CD4-positive, alpha-beta T cell (primary cell): ENCODE results near the gene ANO6. TPM values are rescaled to one million over a fixed set of nuclear protein-coding genes. Genes with fewer than 3 reads are reported as not detected.

Source experiments
- ATAC-seq: fragments of 200-7000 bp; cut with Tn5 transposase; one replicate; pipeline ENCODE4 v1.10.0; 2022; ENCODE audit warnings: mild to moderate bottlenecking; ENCODE audit not compliant: poor library complexity
- CTCF ChIA-PET: fragments of 350-600 bp; sonication (Branson Sonifier 250); formaldehyde crosslinking; loops from one replicate; lab custom pipeline; 2021; ENCODE audit warnings: antibody characterized with exemption, inconsistent platforms; lab: Charles Lee
- POLR2A ChIA-PET: fragments of 350-600 bp; sonication (Branson Sonifier 250); formaldehyde crosslinking; loops from one replicate; lab custom pipeline; 2021; ENCODE audit warnings: antibody characterized with exemption, inconsistent platforms; lab: Charles Lee
- DNase-seq, 14 experiments: peaks; one replicate each; pipeline ENCODE4 v3.0.0-alpha.2; 2013 to 2020; ENCODE audit warnings: mixed read lengths in 2 of 14
- H3K27ac ChIP-seq, 2 donors: one replicate each; pipeline versions ENCODE4 v1.5.1 to v1.7.0; 2013; ENCODE audit warnings: low read length in 2 of 2, low read depth in 1 of 2, mild to moderate bottlenecking in 1 of 2
- H3K27me3 ChIP-seq, 2 experiments: 1 replicate in 1 of 2; 2 replicates in 1 of 2; pipeline versions ENCODE4 v1.6.1 to v1.7.0; 2013; ENCODE audit warnings: low read length in 2 of 2, control low read depth in 1 of 2, mild to moderate bottlenecking in 1 of 2, moderate library complexity in 1 of 2; ENCODE audit not compliant: insufficient read depth in 2 of 2, control insufficient read depth in 1 of 2
- H3K36me3 ChIP-seq: one replicate; pipeline ENCODE4 v1.6.1; 2013; ENCODE audit warnings: low read length, control low read depth; ENCODE audit not compliant: insufficient read depth
- H3K4me1 ChIP-seq: one replicate; pipeline ENCODE4 v1.6.1; 2013; ENCODE audit warnings: low read length, control low read depth; ENCODE audit not compliant: insufficient read depth
- H3K4me3 ChIP-seq: one replicate; pipeline ENCODE4 v1.5.1; 2013; ENCODE audit warnings: mild to moderate bottlenecking, low read length, moderate library complexity
- H3K9me3 ChIP-seq, 2 experiments: 1 replicate in 1 of 2; 2 replicates in 1 of 2; pipeline versions ENCODE4 v1.6.1 to v1.7.0; 2013; ENCODE audit warnings: low read length in 2 of 2, mild to moderate bottlenecking in 2 of 2, control low read depth in 1 of 2, moderate library complexity in 1 of 2; ENCODE audit not compliant: control insufficient read depth in 1 of 2, insufficient read depth in 1 of 2
- H3K27ac Mint-ChIP-seq: one replicate; pipeline ENCODE4 v1.8.0; 2020; ENCODE audit warnings: mixed read lengths
- H3K27me3 Mint-ChIP-seq: one replicate; pipeline ENCODE4 v1.8.0; 2021; ENCODE audit warnings: mixed read lengths
- H3K36me3 Mint-ChIP-seq: one replicate; pipeline ENCODE4 v1.8.0; 2021; ENCODE audit warnings: low read depth, mixed read lengths
- H3K4me1 Mint-ChIP-seq: one replicate; pipeline ENCODE4 v1.8.0; 2021; ENCODE audit warnings: low read depth, mixed read lengths
- H3K4me3 Mint-ChIP-seq: one replicate; pipeline ENCODE4 v1.8.0; 2020; ENCODE audit warnings: mild to moderate bottlenecking, mixed read lengths
- H3K9me3 Mint-ChIP-seq: one replicate; pipeline ENCODE4 v1.8.0; 2020; ENCODE audit warnings: mixed read lengths
- CTCF ChIP-seq: fragments of 200-600 bp; IDR thresholded peaks from one replicate; pipeline ENCODE4 v1.8.0; 2022; ENCODE audit warnings: antibody characterized with exemption, mild to moderate bottlenecking
- intact Hi-C, 2 experiments: fragments of 100-400 bp; cut with DNase I in 1 of 2; cut with micrococcal nuclease in 1 of 2; formaldehyde crosslinking; loops; one replicate each; pipeline versions ENCODE4 v1.15.1 to v1.9.0; 2023 to 2025; cut with DNase I, micrococcal nuclease
- total RNA-seq, 174 experiments: library from RNA in 2 of 174; stranded (reverse) in 2 of 174; gene quantifications; one replicate each; pipeline ENCODE4 v1.2.3 and lab custom pipeline; 2021 to 2026

The ANO6 gene
- total RNA-seq, 2 experiments from 2014 or later: 11.6 to 11.7 TPM

GRCh38 chr12:45415393-45415817 lies 199.5 kb downstream of the ANO6 start:
- H3K27me3 Mint-ChIP-seq: no peaks in the 10 kb centered on the region
- CTCF ChIA-PET: interaction anchor here (0.6 to 1.3 kb wide), 2 partner anchors 9 to 63 kb away, joined by 4 read pairs; no protein-coding TSS in a partner anchor
- DNase-seq: peak in 2 of 14 experiments; percentile 23 to 57
- H3K27ac Mint-ChIP-seq: no peak overlapping the region
- Histone ChIP-seq H3K36me3 (peaks cover 37% of the 10 kb centered on the region), H3K4me3 (no peak overlapping the region), H3K4me1 (no peaks in the 10 kb centered on the region), H3K9me3 (no peaks in the 10 kb centered on the region), H3K27me3 (no peaks in the 10 kb centered on the region), H3K27ac (no peak overlapping the region)
- peaks cover 34% of the 10 kb centered on the region for H3K36me3 Mint-ChIP-seq
- POLR2A ChIA-PET: no interaction called here
- no peaks in the 10 kb centered on the region for H3K4me1 Mint-ChIP-seq
- intact Hi-C loops: no loop called here
- H3K4me3 Mint-ChIP-seq: no peak overlapping the region
- no peaks in the 10 kb centered on the region for H3K9me3 Mint-ChIP-seq
- TF ChIP-seq CTCF: no peak
- no peak for ATAC-seq

- intact Hi-C loops: no loop called here
- Mint-ChIP-seq H3K36me3 (peaks cover 40% of the 10 kb centered on the region), H3K27me3 (no peaks in the 10 kb centered on the region), H3K27ac (no peak overlapping the region), H3K9me3 (no peaks in the 10 kb centered on the region), H3K4me1 (no peaks in the 10 kb centered on the region), H3K4me3 (no peak overlapping the region)
- ChIA-PET POLR2A (no interaction called here), CTCF (no interaction called here)
- Histone ChIP-seq H3K4me1 (no peaks in the 10 kb centered on the region), H3K27me3 (no peaks in the 10 kb centered on the region), H3K4me3 (no peak overlapping the region), H3K36me3 (peaks cover 35% of the 10 kb centered on the region), H3K9me3 (no peaks in the 10 kb centered on the region), H3K27ac (no peak overlapping the region)
- no peak for ATAC-seq
- no peak for TF ChIP-seq CTCF
- no peak for DNase-seq
Observed at GRCh38 chr12:45416126-45416525, 200.2 kb downstream of the ANO6 start.

GRCh38 chr12:45418520-45418919 lies 202.6 kb downstream of the ANO6 start:
- no peaks in the 10 kb centered on the region for H3K4me1 Mint-ChIP-seq
- H3K27me3 ChIP-seq: no peaks in the 10 kb centered on the region
- no peak for TF ChIP-seq CTCF
- H3K36me3 Mint-ChIP-seq: peaks cover 64% of the 10 kb centered on the region
- H3K9me3 Mint-ChIP-seq: no peaks in the 10 kb centered on the region
- no peak overlapping the region for H3K27ac ChIP-seq
- intact Hi-C loops: no loop called here
- H3K36me3 ChIP-seq: peaks cover 35% of the 10 kb centered on the region
- no peak overlapping the region for H3K27ac Mint-ChIP-seq
- CTCF ChIA-PET: no interaction called here
- no peaks in the 10 kb centered on the region for H3K4me1 ChIP-seq
- H3K4me3 ChIP-seq: no peak overlapping the region
- H3K9me3 ChIP-seq: no peaks in the 10 kb centered on the region
- H3K27me3 Mint-ChIP-seq: no peaks in the 10 kb centered on the region
- POLR2A ChIA-PET: no interaction called here
- no peak for DNase-seq
- no peak overlapping the region for H3K4me3 Mint-ChIP-seq
- no peak for ATAC-seq
